Stimulated activated CD4-positive, alpha-beta T cell treated with anti-CD3 and anti-CD28 coated beads, TNF-alpha, amount 100 ng/mL, for 48 hours (primary cell): ENCODE results near the gene PALMD.

Experiments
- DNase-seq, 3 donors: peaks; one replicate each; pipeline ENCODE4 v3.0.0-alpha.2; 2020; ENCODE audit warnings: low read depth in 3 of 3

Gene PALMD

GRCh38 chr1:99696616-99697015 lies 50.7 kb downstream of the PALMD start:
- no peak for DNase-seq

DNA sequence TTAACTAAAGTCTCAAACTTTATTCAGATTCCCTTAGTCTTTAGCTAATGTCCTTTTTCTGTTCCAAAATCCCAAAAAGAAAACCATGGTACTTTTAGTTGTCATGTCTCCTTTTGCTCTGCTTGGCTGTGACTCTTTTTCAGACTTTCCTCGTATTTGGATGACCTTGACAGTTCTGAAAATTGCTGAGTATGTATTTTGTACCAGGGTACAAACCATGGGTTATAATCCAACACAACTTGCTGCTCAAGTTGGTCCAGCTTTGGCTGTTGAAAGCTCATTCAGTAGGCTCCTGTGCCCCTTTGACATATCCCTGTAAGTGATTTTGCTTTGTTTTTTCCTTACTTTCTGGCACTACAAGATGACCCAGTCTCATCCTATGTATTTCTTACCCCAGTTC lies 51.7 kb downstream of the PALMD start:
- DNase-seq = no peak

DNA sequence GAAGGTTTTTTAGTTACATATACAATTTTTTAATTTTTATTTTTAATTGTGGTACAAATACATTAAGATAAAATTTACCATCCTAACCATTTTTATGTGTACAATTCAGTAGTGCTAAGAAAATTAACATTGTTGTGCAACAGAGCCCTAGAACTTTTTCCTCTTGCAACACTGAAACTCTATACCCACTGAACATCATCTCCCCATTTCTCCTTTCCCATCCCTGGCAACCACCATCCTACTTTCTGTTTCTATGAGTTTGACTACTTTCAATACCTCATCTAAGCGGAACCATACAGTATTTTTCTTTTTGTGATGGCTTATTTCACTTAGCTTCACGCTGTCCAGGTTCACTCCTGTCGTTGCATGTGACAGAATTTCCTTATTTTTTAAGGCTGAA lies 54.1 kb downstream of the PALMD start:
- no peak for DNase-seq

DNA sequence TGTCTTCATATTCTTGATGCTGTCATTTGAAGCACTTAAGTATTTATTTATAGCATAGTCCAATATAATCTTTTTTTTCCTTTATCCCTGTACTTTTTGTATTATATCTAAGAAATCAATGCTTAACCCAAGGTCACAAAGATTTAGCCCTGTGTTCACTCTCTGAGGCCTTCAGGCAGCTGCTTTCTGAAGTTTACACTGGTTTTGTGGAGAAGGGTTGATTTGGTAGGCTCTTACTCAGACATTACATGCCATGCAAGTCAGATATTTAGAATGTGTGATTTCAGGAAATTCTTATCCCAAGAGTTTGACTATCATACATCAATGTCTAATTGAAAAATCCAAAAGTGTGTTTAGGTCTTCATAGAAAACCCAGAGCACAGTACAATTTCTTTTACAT lies 56.3 kb downstream of the PALMD start:
- no peak for DNase-seq

DNA sequence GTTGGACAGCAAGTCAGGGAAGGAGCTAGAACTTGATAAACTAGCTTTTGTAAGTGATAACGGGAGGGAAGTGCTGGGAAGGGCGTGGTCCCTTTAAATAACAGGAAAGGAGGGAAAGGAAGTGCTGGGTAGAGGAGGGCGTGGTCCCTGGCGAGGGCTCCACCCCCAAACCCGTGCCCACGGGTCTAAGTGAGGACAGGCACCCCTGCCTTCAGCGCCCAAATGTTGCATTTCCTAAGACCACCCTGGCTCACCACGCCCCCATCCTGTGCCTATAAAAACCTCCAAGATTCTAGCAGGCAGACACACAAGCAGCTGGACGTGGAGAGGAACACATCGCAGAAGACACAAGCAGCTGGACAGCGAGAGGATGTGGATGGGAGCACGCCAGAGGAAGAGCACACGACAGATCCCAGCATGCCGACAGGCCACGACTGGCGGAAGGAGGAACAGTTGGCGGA lies 58.5 kb downstream of the PALMD start:
- no peak for DNase-seq

GRCh38 chr1:99705385-99705784 lies 59.5 kb downstream of the PALMD start:
- no peak for DNase-seq

GRCh38 chr1:99707535-99708142 lies 61.7 kb downstream of the PALMD start:
- peak; percentile 21 to 48 (median 42) for DNase-seq

DNA sequence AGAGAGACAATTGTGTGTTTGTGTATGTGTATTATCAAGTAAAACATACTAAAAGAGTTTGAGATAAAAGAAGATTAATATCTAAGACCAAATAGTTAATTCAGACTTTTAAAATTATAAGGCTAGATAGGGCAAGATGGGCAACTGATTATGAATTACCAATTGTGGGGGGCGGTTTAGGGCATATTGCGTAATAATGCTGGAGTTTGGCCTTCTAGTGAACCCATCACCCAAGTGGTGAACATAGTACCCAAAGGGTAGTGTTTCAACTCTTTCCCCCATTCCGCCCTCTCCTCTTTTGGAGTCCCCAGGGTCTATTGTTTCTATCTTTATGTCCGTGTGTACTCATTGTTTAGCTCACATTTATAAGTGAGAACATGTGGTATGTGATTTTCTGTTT lies 65.1 kb downstream of the PALMD start:
- no peak for DNase-seq

DNA sequence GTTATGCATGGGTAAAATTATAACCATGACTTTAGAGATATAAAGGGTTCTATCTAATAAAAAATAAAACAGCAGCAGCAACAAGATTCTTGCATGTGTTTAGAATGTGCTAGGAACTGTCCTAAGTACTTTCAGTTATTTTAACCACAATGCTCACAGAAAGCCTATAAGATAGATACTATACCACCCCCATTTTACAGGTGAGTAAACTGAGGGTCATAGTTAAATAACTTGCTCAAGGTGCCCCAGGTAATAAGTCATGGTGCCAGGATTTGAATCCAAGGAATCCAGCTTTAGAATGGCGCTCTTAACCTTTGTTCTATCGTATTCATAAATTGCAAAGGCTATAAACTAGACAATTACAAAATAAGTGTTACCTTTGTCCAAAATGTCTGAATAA lies 67.1 kb downstream of the PALMD start:
- no peak for DNase-seq

DNA sequence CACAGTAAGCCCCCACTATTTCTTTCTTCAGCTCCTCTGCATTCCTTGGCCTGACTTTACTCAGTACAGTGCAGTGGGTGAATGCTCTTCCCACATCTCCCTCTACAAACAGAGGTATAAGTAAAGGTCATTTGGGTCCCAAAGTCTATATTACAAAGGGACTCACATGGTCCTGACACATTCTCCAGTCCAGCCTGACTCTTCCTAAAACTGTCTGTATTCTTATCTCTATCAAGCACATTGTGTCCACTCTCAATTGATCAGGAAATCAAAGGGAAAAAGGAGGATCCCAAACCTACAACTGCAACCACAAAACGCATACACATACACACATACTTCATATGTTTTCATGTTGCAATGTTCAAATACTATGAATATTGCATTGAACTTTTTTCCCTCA lies 71.1 kb downstream of the PALMD start:
- no peak for DNase-seq

- no peak for DNase-seq
Measured at GRCh38 chr1:99723251-99723650, 77.3 kb downstream of the PALMD start.

GRCh38 chr1:99725996-99726395 lies 80.1 kb downstream of the PALMD start:
- no peak for DNase-seq

GRCh38 chr1:99726407-99726806 lies 80.5 kb downstream of the PALMD start:
- no peak for DNase-seq

DNA sequence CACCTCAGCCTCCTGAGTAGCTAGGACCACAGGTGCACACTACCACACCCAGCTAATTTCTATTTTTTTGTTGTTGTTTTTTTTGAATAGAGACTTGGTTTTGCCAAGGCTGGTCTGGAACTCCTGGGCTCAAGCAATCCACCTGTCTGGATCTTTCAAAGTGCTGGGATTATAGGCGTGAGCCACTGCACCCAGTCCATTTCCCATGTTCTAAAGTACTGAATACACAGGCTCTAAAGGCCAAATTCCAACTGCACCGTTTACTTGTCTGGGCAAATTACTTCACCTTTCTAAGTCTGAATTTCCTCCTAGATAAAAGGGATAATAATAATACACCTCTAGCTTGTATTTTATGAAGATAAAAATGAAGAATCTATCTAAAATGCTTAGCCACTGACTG lies 80.9 kb downstream of the PALMD start:
- no peak for DNase-seq

DNA sequence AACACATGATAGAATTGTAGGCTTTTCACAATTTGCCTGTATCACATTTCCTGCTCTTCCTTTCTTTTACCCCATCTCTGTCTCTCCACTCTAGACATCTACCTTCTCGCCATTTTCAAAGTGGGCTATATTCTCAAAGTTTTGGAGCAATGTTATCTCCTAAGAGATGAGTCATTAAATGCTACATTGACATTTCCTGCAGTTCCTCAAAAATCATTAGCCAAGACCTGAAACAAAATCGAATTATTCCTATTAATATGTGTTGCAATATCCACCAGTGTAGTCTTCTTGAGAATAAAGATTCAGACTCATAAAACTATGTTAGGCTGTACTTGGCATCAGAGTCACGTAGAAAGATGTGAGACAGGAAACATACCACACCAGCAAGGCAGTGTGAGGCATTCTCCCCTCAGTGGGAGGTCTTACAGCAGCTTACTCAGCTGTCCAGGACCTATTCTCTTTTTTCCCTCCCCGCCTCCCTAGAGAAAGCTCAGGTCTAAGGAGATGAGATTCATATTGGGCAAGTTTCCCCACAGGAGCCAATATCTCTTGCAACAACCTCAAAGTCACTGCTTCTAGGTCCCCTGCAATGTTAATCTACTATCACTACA lies 81.8 kb downstream of the PALMD start:
- no peak for DNase-seq

DNA sequence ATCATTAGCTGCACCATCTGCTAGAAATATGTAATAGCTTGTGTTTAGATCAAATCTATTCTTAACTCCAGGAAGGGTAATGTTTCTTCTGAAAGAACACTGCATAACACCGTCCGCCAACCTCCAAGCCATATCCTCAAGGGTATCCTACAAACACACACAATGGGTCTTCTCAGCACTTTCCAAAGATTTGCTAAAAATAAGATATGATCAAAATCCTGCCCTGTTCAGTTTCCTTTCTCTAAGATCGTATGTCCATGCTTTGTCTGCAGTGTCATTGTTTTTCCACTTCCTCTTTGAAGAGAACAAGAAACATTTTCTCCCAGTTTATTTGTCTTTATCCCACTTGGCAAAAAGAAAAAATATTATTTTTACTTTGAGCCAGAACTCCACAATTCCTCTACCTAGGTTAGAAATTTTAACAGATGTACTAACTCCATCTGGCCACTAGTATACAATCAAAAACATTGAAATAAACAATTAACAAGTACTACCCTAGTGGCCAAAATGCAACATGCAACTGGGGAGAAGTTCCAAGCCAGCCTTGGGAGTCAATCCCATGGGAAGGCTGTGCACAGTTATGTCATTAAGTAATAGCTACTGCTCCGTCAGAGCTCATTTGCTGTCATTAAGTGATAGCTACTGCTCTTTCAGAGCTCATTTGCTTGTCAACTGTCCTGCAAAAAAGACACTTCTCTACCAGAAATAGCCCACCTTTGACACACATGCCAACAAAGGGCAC lies 82.8 kb downstream of the PALMD start:
- no peak for DNase-seq

GRCh38 chr1:99731384-99731783 lies 85.5 kb downstream of the PALMD start:
- DNase-seq = no peak

- DNase-seq = no peak
Measured at GRCh38 chr1:99735852-99736251, 89.9 kb downstream of the PALMD start.

DNA sequence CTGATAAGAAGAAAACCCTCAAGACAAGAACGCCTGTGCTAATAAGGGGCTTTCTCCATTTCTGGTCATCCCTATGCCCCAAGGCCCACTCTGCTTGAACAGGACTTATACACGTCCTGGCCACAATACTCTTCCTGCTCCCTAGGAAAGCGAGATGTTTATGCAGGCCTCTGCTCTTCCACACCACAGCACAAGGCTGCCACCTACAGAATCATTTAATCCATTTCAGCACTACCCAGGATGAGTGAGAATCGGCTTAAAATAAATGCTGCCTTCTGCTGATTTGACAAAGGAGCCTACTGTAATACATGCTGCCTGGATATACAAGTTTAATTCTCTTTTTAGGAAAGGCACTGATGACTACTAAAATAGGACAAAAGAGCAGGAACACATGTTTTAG lies 91.1 kb downstream of the PALMD start:
- DNase-seq = no peak

DNA sequence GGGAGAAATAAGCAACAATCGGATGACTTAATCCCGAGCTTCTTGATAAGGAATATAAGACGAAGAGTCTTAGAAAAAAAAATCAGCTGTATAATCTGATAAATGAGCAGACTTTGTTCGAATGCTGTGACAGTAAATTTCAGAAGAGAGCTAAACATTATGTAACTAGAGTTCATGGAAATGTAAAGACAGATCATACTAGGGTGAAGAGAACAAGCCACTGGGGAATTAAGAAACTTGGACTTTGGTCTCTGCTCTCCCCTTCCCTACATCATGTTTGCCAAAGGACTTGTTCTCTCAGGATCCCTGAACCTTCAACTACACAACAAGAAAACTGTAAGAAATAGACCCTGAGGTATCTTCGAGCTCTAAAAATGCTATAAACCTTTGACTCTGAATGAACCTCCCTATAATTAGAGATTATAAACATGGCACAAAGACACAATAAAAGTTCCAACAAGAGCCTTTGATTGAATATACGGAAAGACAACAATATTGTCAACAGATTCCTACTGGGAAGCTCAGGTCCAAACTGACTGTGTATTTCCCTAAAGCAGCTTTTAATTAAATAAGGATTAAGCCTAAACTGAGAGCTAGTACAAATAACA lies 93.0 kb downstream of the PALMD start:
- DNase-seq = no peak

- no peak for DNase-seq
Measured at GRCh38 chr1:99740141-99740540, 94.2 kb downstream of the PALMD start.
